Activated B cell treated with CpG ODN at 0.5 μM for 24 hours (primary cell): ENCODE results near the gene EFCAB11. TPM values are rescaled to one million over a fixed set of nuclear protein-coding genes. Genes with fewer than 3 reads are reported as not detected.
A peak's percentile ranks its signal among the peaks of the same experiment; 100 is the strongest.

Experiments
- ATAC-seq: fragments of 200-7000 bp; cut with Tn5 transposase; one replicate; pipeline ENCODE4 v1.10.0; 2021; ENCODE audit warnings: low read depth, mild to moderate bottlenecking, moderate library complexity
- CTCF ChIA-PET: fragments of 350-600 bp; sonication (Branson Sonifier 250); formaldehyde crosslinking; loops from one replicate; lab custom pipeline; 2021; ENCODE audit warnings: antibody characterized with exemption; lab: Charles Lee
- POLR2A ChIA-PET: fragments of 350-600 bp; sonication (Branson Sonifier 250); formaldehyde crosslinking; loops from one replicate; lab custom pipeline; 2021; ENCODE audit warnings: antibody characterized with exemption; lab: Charles Lee
- DNase-seq: peaks from one replicate; pipeline ENCODE4 v3.0.0; 2022
- H3K27ac Mint-ChIP-seq: one replicate; pipeline ENCODE4 v1.8.0; 2020; ENCODE audit warnings: mixed read lengths
- H3K27me3 Mint-ChIP-seq: one replicate; pipeline ENCODE4 v1.8.0; 2021; ENCODE audit warnings: mixed read lengths
- H3K36me3 Mint-ChIP-seq: one replicate; pipeline ENCODE4 v1.8.0; 2021; ENCODE audit warnings: low read depth, mixed read lengths
- H3K4me1 Mint-ChIP-seq: one replicate; pipeline ENCODE4 v1.8.0; 2021; ENCODE audit warnings: mixed read lengths
- H3K4me3 Mint-ChIP-seq: one replicate; pipeline ENCODE4 v1.8.0; 2020; ENCODE audit warnings: mild to moderate bottlenecking, mixed read lengths
- H3K9me3 Mint-ChIP-seq: one replicate; pipeline ENCODE4 v1.8.0; 2020; ENCODE audit warnings: mixed read lengths
- CTCF ChIP-seq: fragments of 200-600 bp; IDR thresholded peaks from one replicate; pipeline ENCODE4 v1.8.0; 2022; ENCODE audit warnings: antibody characterized with exemption, mild to moderate bottlenecking
- intact Hi-C: fragments of 100-400 bp; cut with micrococcal nuclease; formaldehyde crosslinking; loops from one replicate; pipeline ENCODE4 v1.15.1; 2024
- total RNA-seq: library from RNA; stranded (reverse); gene quantifications from 2 replicates; pipeline ENCODE4 v1.2.3, GENCODE V29; 2022

The EFCAB11 gene
- total RNA-seq, 1 donor from 2014 or later, result 7.5 TPM

- POLR2A ChIA-PET, result interaction anchor here (0.5 to 0.8 kb wide), 2 partner anchors 280 to 329 kb away, joined by 3 to 4 read pairs; no protein-coding TSS in a partner anchor
These were observed 181.4 kb downstream of the EFCAB11 start for GRCh38 chr14:89773151-89773550.

GRCh38 chr14:89771251-89771650 lies 183.3 kb downstream of the EFCAB11 start:
- intact Hi-C loops, result loop anchor here (5.0 kb wide), 1 partner anchor 131 kb away; no protein-coding TSS in a partner anchor
- no peaks in the 10 kb centered on the region for H3K36me3 Mint-ChIP-seq
- ATAC-seq (no peak), DNase-seq (no peak)
- ChIA-PET POLR2A (interaction anchor here (1.5 kb wide), 1 partner anchor 51 kb away, joined by 3 read pairs; no protein-coding TSS in a partner anchor), CTCF (interaction anchor here (1.4 to 2.0 kb wide), 2 partner anchors 594 to 730 kb away, joined by 4 to 5 read pairs; no protein-coding TSS in a partner anchor)
- no peaks in the 10 kb centered on the region for H3K9me3 Mint-ChIP-seq
- no peak for TF ChIP-seq CTCF
- peaks cover 42% of the 10 kb centered on the region for H3K4me1 Mint-ChIP-seq
- no peak overlapping the region for H3K4me3 Mint-ChIP-seq
- no peaks in the 10 kb centered on the region for H3K27me3 Mint-ChIP-seq
- H3K27ac Mint-ChIP-seq, result no peak overlapping the region

More at GRCh38 chr14:89773151-89773550, 181.4 kb downstream of the EFCAB11 start:
- Mint-ChIP-seq H3K9me3 (no peaks in the 10 kb centered on the region), H3K36me3 (no peaks in the 10 kb centered on the region), H3K27ac (no peak overlapping the region), H3K4me3 (no peak overlapping the region), H3K4me1 (peaks cover 26% of the 10 kb centered on the region), H3K27me3 (peaks cover under 1% of the 10 kb centered on the region)
- intact Hi-C loops, result loop anchor here (1.0 to 5.0 kb wide), 2 partner anchors 129 to 389 kb away; no protein-coding TSS in a partner anchor
- CTCF ChIA-PET, result interaction anchor here (0.9 to 1.1 kb wide), 2 partner anchors 52 to 389 kb away, joined by 3 read pairs; no protein-coding TSS in a partner anchor
- no peak for TF ChIP-seq CTCF
- no peak for DNase-seq
- peak; percentile 38 for ATAC-seq

GRCh38 chr14:89767861-89768268 lies 186.7 kb downstream of the EFCAB11 start:
- peak; percentile 20 for TF ChIP-seq CTCF
- no peak overlapping the region for H3K4me3 Mint-ChIP-seq
- H3K27ac Mint-ChIP-seq, result peak overlapping the region; percentile 67
- no peaks in the 10 kb centered on the region for H3K9me3 Mint-ChIP-seq
- ChIA-PET POLR2A (interaction anchor here (1.0 to 1.3 kb wide), 3 partner anchors 47 to 337 kb away, joined by 3 to 4 read pairs (median 4); no protein-coding TSS in a partner anchor), CTCF (interaction anchor here (0.6 to 2.7 kb wide), 19 partner anchors 16 to 741 kb away, joined by 3 to 14 read pairs (median 3); no protein-coding TSS in a partner anchor)
- no peaks in the 10 kb centered on the region for H3K36me3 Mint-ChIP-seq
- intact Hi-C loops, result loop anchor here (1.0 to 5.0 kb wide), 13 partner anchors 47 to 1101 kb away; no protein-coding TSS in a partner anchor
- peak; percentile 92 for ATAC-seq
- peak; percentile 28 for DNase-seq
- peaks cover 31% of the 10 kb centered on the region for H3K4me1 Mint-ChIP-seq
- no peaks in the 10 kb centered on the region for H3K27me3 Mint-ChIP-seq

GRCh38 chr14:89767131-89767530 lies 187.4 kb downstream of the EFCAB11 start:
- Mint-ChIP-seq H3K4me1 (peaks cover 34% of the 10 kb centered on the region), H3K4me3 (no peak overlapping the region), H3K27ac (peak overlapping the region; percentile 67), H3K36me3 (no peaks in the 10 kb centered on the region), H3K27me3 (no peaks in the 10 kb centered on the region), H3K9me3 (no peaks in the 10 kb centered on the region)
- ChIA-PET CTCF (interaction anchor here (0.6 to 2.7 kb wide), 20 partner anchors 16 to 740 kb away, joined by 3 to 14 read pairs (median 3); no protein-coding TSS in a partner anchor), POLR2A (interaction anchor here (0.8 to 1.3 kb wide), 4 partner anchors 46 to 337 kb away, joined by 3 to 4 read pairs (median 4); no protein-coding TSS in a partner anchor)
- no peak for TF ChIP-seq CTCF
- DNase-seq (no peak), ATAC-seq (no peak)
- intact Hi-C loops, result loop anchor here (1.0 to 5.0 kb wide), 13 partner anchors 46 to 1100 kb away; no protein-coding TSS in a partner anchor

- Mint-ChIP-seq H3K27me3 (no peaks in the 10 kb centered on the region), H3K36me3 (no peaks in the 10 kb centered on the region), H3K4me1 (peaks cover 38% of the 10 kb centered on the region), H3K4me3 (no peak overlapping the region), H3K9me3 (no peaks in the 10 kb centered on the region), H3K27ac (no peak overlapping the region)
- CTCF ChIA-PET, result interaction anchor here (2.4 kb wide), 1 partner anchor 725 kb away, joined by 13 read pairs; no protein-coding TSS in a partner anchor
- no peak for DNase-seq
- intact Hi-C loops, result loop anchor here (5.0 kb wide), 2 partner anchors 273 to 1098 kb away; no protein-coding TSS in a partner anchor
- POLR2A ChIA-PET, result interaction anchor here (1.4 kb wide), 1 partner anchor 44 kb away, joined by 5 read pairs; no protein-coding TSS in a partner anchor
- ATAC-seq, result no peak
- no peak for TF ChIP-seq CTCF
These were observed 189.2 kb downstream of the EFCAB11 start for GRCh38 chr14:89765346-89765745.
